OCI-LY3 (cell line): Measurements from ENCODE around the gene PCMTD2.

Experiments used
- H2AFZ ChIP-seq: fragments of 200-600, 300-600 bp; shearing (Covaris generic); 2 replicates; pipeline ENCODE4 v1.6.0; 2014; ENCODE audit warnings: antibody characterized with exemption, low read depth, low read length
- H3K27ac ChIP-seq: fragments of 200-600, 300-600 bp; sonication (generic); 2 replicates; pipeline ENCODE4 v1.5.1; 2014; ENCODE audit warnings: mild to moderate bottlenecking, low read length, moderate library complexity, mixed read lengths
- H3K27me3 ChIP-seq: fragments of 200-600, 300-600 bp; sonication (generic); 2 replicates; pipeline ENCODE4 v1.6.1; 2014; ENCODE audit warnings: low read depth, low read length, mixed read lengths
- H3K36me3 ChIP-seq: fragments of 200-600, 300-600 bp; sonication (generic); replicated peaks from 2 replicates; pipeline ENCODE3; 2014; ENCODE audit warnings: low read depth, low read length, mixed read lengths
- H3K4me1 ChIP-seq: fragments of 300-600, 200-600 bp; sonication (generic); 2 replicates; pipeline ENCODE4 v1.6.1; 2014; ENCODE audit warnings: low read length, mixed read lengths
- H3K4me2 ChIP-seq: fragments of 200-600, 300-600 bp; sonication (generic); 2 replicates; pipeline ENCODE4 v1.6.1; 2014; ENCODE audit warnings: low read length, mixed read lengths
- H3K4me3 ChIP-seq: fragments of 300-600, 200-600 bp; sonication (generic); 2 replicates; pipeline ENCODE4 v1.5.1; 2014; ENCODE audit warnings: antibody characterized with exemption, mild to moderate bottlenecking, low read length, moderate library complexity
- H3K79me2 ChIP-seq: fragments of 300-600, 200-600 bp; shearing (Covaris generic); 2 replicates; pipeline ENCODE4 v1.6.1; 2014; ENCODE audit warnings: mild to moderate bottlenecking, low read length, mixed read lengths
- H3K9ac ChIP-seq: fragments of 300-600, 200-600 bp; shearing (Covaris generic); 2 replicates; pipeline ENCODE4 v1.6.0; 2014; ENCODE audit warnings: mild to moderate bottlenecking, low read length, moderate library complexity
- H3K9me3 ChIP-seq: fragments of 200-600, 300-600 bp; shearing (Covaris generic); 2 replicates; pipeline ENCODE4 v1.6.1; 2014; ENCODE audit warnings: low read length, mixed read lengths; ENCODE audit not compliant: insufficient read depth
- H4K20me1 ChIP-seq: fragments of 200-600, 300-600 bp; sonication (generic); 2 replicates; pipeline ENCODE4 v1.6.1; 2016; ENCODE audit warnings: low read length, mixed read lengths; ENCODE audit not compliant: insufficient read depth
- CTCF ChIP-seq: fragments of 200-600, 300-600 bp; sonication (generic); IDR thresholded peaks from 2 replicates; pipeline ENCODE4 v1.5.1; 2014; ENCODE audit warnings: antibody characterized with exemption, low read length, low read depth
- EZH2phosphoT487 ChIP-seq: fragments of 200-600 bp; shearing (Covaris generic); IDR thresholded peaks from 2 replicates; pipeline ENCODE4 v1.6.1; 2018; ENCODE audit warnings: antibody characterized with exemption, mixed run types, low read depth

The PCMTD2 gene

GRCh38 chr20:64217539-64218221 lies 37.9 kb upstream of the PCMTD2 start:
- no peaks in the 10 kb centered on the region for H3K9me3 ChIP-seq
- H2AFZ ChIP-seq, result no peak overlapping the region
- no peaks in the 10 kb centered on the region for H4K20me1 ChIP-seq
- no peak overlapping the region for H3K9ac ChIP-seq
- no peaks in the 10 kb centered on the region for H3K79me2 ChIP-seq
- no peaks in the 10 kb centered on the region for H3K36me3 ChIP-seq
- H3K4me1 ChIP-seq, result no peaks in the 10 kb centered on the region
- no peak overlapping the region for H3K4me2 ChIP-seq
- no peak overlapping the region for H3K27ac ChIP-seq
- H3K27me3 ChIP-seq, result peaks cover 22% of the 10 kb centered on the region
- TF ChIP-seq EZH2phosphoT487 (no peak), CTCF (no peak)
- no peak overlapping the region for H3K4me3 ChIP-seq

GRCh38 chr20:64219202-64219601 lies 36.3 kb upstream of the PCMTD2 start:
- Histone ChIP-seq H3K79me2 (no peaks in the 10 kb centered on the region), H3K4me3 (no peak overlapping the region), H2AFZ (no peak overlapping the region), H3K36me3 (no peaks in the 10 kb centered on the region), H3K4me2 (no peak overlapping the region), H3K27me3 (peaks cover 14% of the 10 kb centered on the region), H3K9me3 (no peaks in the 10 kb centered on the region), H3K27ac (no peak overlapping the region), H4K20me1 (no peaks in the 10 kb centered on the region), H3K9ac (no peak overlapping the region), H3K4me1 (peaks cover 11% of the 10 kb centered on the region)
- no peak for TF ChIP-seq CTCF
- no peak for TF ChIP-seq EZH2phosphoT487

GRCh38 chr20:64219730-64220129 lies 35.8 kb upstream of the PCMTD2 start:
- H3K4me1 ChIP-seq, result peaks cover 11% of the 10 kb centered on the region

GRCh38 chr20:64220420-64220819 lies 35.1 kb upstream of the PCMTD2 start:
- H3K79me2 ChIP-seq, result no peaks in the 10 kb centered on the region
- H3K9ac ChIP-seq, result no peak overlapping the region
- H2AFZ ChIP-seq, result no peak overlapping the region
- H3K27ac ChIP-seq, result no peak overlapping the region
- H3K27me3 ChIP-seq, result peaks cover 9% of the 10 kb centered on the region; the same call in 1 of the 2 replicates
- no peak overlapping the region for H3K4me3 ChIP-seq
- TF ChIP-seq EZH2phosphoT487, result no peak
- TF ChIP-seq CTCF, result no peak
- H4K20me1 ChIP-seq, result no peaks in the 10 kb centered on the region
- H3K36me3 ChIP-seq, result no peaks in the 10 kb centered on the region
- no peak overlapping the region for H3K4me2 ChIP-seq
- peaks cover 11% of the 10 kb centered on the region for H3K4me1 ChIP-seq
- H3K9me3 ChIP-seq, result no peaks in the 10 kb centered on the region

More at GRCh38 chr20:64219730-64220129, 35.8 kb upstream of the PCMTD2 start:
- Histone ChIP-seq H3K27ac (no peak overlapping the region), H3K36me3 (no peaks in the 10 kb centered on the region), H3K27me3 (peaks cover 13% of the 10 kb centered on the region), H3K4me3 (no peak overlapping the region), H3K9me3 (no peaks in the 10 kb centered on the region), H3K79me2 (no peaks in the 10 kb centered on the region), H3K4me2 (no peak overlapping the region), H4K20me1 (no peaks in the 10 kb centered on the region), H3K9ac (no peak overlapping the region), H2AFZ (no peak overlapping the region)
- no peak for TF ChIP-seq EZH2phosphoT487
- TF ChIP-seq CTCF, result no peak
